HG02885 (cell line): ENCODE results near the gene DDX10.

Experiments
- ATAC-seq: cut with Tn5 transposase; IDR thresholded peaks from one replicate; pipeline ENCODE4 v1.9.1; 2021; ENCODE audit warnings: mild to moderate bottlenecking; ENCODE audit not compliant: unreplicated experiment, poor library complexity

Gene DDX10

DNA sequence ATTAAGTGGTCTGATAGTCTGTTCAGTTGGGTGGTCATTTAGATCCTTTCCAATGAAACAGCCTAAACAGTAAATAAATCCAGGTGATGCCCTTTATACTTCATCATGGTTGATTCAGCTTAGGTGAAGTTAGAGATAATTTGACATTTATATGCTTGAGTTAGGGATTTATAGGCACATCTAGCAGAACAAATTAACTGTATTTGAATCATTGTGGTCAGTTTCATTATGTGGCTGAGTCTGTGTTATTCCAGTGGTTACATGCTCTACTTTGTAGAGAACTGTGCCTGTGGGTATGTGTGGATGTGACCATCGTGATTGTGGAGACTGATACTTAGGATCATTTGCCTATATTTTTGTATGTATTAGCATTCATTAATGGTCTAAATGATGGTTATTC is 194.6 kb downstream of the DDX10 start:
- no peak for ATAC-seq

- no peak for ATAC-seq
Measured at GRCh38 chr11:108863528-108863927, 198.7 kb downstream of the DDX10 start.

DNA sequence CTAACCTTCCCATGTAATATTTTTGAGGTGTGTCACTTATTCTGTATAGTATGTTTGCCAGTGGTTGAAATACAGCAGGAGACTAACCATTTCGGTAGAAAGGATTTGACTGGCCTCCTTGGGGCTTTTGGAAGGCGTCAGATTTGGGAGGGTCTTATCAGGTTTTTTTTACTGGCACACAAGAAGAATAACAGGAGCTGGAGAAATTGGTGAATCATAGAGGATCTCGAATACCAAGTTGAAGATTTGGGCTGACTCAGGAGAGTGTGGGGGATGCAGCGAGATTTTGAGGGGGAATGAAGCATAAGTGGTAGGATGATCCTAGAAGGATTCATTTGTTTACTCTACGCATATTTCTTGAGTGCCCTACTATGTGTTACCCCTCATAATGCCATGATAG is 200.5 kb downstream of the DDX10 start:
- ATAC-seq, result no peak

GRCh38 chr11:108866781-108867180 is 201.9 kb downstream of the DDX10 start:
- no peak for ATAC-seq

DNA sequence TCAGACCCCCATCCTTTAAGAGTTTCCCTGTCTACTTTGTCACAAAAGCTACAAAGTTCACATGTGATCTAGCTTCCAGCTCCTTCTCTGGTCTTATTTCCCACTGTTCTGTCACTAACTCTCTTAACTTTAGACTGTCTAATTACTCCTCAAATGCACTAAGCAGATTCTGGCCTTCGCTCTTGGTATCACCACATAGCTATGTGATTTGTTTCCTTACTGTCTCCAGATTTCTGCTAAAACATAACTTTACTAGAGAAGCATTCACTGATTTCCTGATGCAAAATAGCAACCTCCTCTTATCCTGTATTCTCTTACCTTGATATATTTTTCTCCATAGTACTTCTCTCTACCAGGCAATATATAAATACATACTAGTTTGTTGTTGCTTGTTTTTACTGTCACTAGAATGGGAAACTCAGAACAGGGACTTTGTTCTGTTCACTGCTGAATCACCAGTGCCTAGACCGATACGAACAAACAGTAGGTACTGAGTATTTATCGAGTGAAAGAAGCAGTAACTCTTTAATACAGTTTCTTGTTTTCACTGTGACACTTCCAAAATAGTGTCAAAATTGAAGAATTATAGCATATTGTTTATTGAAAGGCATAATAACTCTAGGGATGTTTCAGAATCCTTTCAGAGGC is 205.6 kb downstream of the DDX10 start:
- ATAC-seq, result no peak

DNA sequence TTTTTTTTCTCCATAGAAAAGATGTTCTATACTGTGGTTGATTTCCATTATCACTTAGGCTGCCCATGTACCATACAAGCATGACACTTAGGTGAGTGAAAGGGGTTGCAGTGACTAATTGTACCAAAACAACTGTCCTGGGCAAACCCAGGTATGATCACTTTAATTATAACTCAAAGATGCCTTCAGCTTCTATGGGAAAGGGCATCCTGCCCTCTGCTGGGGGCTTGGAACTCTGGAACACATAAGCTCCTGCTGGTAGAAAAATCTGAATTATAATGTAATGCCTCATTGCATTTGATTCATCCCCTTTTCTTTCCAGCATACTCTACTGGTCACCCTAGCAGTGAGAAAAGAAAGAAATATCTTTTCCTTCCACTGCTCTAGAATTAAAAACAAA is 206.3 kb downstream of the DDX10 start:
- no peak for ATAC-seq

DNA sequence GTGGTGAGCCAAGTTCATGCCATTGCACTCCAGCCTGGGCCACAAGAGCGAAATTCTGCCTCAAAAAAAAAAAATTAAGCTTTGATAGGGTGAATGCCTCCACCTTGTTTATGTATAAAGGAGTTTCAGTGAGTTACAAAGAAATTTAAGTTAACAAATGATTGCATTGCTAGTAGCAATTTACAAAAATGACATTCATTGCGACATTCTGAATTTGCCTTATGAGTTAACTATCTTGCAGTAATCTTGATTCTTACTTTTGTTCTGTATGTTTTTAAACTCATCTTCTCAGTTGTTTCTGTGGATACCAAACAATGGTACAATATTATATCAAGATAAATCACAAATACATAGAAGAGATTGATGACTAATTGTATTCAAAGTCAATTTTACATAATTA is 207.0 kb downstream of the DDX10 start:
- no peak for ATAC-seq

DNA sequence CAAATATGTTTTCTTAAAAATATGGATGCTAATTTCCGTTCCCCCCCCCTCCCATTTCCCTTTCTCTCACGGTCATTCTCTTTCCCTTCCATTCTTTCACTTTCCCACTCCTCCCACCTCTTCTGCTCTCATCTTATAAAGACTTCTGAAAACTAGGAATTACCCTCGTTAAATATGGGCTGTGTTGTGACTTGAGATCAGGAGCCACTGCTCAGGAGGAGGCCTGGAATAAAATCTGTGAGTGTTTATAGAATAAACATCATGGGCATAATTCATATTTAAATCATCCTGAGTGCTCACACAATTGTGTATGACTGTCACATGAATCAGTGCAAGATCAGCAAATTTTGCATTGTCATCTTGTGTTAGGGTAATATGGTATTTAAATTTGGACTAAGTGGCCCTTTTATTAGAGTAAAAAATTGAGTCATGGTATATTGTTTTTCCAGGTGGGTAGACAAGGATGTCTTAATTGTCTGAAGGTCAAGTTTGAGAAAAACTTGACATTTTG is 208.0 kb downstream of the DDX10 start:
- ATAC-seq, result no peak

- no peak for ATAC-seq
Measured at GRCh38 chr11:108873310-108873709, 208.4 kb downstream of the DDX10 start.

- no peak for ATAC-seq
Measured at GRCh38 chr11:108873941-108874340, 209.1 kb downstream of the DDX10 start.

DNA sequence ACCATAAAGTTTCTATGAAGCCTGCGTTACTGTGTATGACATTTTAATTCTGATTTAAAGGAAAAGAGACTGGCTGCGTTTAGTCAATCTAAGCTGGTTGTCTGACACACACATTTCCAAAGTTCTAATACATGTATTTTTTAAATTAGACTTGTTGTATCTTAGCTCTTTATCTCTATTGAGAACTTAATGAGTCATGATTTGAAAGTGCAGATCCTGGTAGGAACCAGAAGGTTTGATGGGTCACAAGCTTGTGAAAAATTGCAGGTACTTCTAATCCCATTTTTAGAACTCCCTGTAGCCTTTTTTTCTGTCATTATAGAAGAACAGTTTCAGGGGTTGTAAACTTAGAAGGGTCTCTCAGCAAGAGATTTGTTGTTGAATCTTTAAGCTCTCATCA is 210.3 kb downstream of the DDX10 start:
- no peak for ATAC-seq

- no peak for ATAC-seq
Measured at GRCh38 chr11:108877178-108877577, 212.3 kb downstream of the DDX10 start.

DNA sequence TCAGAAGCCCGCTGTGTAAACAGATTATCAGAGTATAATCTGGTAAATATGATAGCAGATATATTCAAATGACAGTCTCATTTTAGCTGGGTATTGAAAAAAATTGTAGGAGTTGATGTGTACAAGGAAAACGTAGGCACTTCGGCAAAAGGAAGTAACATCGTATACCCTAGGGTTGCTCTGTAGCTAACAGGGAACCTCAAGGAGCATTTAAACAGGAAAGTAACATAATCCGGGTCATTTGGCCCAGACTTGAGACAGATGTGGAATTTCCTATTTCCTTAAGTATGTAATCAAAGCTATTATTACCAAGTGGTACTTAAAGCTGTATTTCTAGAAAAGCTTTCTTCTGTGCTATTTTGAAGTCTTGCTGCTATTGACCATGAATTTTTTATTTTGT is 215.6 kb downstream of the DDX10 start:
- no peak for ATAC-seq

DNA sequence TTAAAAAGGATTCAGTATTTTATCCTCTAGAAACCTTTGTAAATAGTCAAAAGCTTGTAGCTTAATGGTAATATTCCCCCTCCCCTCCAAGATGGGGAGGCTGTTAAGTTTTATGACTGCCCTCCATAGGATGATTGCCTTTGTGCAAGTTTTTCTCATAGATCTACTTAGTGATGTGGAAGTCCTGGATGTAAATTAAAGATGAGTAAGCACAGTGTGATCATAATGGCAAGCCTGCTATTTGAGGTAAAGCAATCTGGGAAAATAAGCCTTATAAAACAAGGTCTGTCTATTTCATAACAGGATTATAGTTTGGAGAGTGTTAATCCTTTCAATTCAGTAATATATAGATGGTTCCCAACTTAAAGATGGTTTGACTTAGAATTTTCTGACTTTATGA is 216.3 kb downstream of the DDX10 start:
- no peak for ATAC-seq

DNA sequence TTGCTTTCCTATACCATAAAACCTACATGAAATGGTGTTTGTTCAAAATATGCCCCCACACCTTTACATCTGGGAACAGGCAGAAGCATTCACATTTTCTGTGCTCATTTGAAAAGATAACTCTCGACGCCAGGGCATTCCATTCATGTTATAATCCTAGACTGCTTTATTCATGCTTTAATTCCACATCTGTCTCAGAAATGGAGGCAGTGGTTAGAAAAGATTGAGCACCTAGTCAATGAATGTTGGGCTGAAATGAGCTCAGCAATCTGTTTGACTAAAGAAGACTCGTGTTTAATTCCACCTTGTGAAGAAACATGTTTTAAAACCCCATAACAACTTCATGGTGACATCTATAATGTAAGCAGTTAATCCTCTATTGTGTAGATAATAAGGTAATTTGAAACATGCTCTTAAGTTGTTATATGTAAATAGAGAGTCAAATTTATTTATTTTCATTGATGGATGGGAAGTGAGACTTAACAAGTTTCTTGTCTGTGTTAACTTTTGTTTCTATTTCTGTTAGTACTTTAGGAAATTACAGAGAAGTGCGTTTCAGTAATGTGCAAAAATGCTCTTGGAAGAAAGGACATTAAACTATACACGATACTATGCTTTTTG is 217.5 kb downstream of the DDX10 start:
- ATAC-seq, result no peak

- no peak for ATAC-seq
Measured at GRCh38 chr11:108886005-108886659, 221.3 kb downstream of the DDX10 start.

- ATAC-seq, result no peak
Measured at GRCh38 chr11:108886660-108887009, 221.8 kb downstream of the DDX10 start.

DNA sequence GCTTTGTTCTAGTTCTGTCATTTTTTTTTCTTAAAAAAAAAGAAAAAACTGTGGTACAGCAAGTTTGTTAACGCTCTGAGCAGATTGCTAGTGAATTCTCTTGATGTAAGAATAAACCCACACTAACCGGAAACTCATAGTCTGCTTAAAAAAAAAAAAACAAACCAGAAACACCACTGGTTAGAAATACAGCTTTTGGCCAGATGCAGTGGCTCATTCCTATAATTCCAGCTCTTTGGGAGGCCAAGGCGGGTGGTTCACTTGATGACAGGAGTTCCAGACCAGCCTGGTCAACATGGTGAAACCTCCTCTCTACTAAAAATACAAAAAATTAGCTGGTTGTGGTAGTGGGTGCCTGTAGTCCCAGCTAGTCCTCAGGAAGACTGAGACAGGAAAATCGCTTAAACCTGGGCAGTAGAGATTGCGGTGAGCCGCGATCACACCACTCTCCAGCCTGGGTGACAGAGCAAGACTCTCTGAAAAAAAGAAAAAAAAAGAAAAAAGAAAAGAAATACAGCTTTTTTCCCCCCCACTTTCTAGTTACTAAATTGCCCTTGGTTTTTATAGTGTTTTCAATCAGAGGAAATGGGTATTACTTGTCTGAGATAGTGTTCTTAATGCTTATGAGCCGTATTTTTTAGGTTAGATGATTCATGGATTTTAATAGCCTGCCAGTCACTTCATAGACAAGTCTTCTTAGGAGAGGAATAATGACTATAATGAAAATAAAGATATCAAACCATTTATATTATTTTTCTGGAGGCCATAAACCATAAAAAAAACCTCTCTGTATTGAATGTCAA is 222.8 kb downstream of the DDX10 start:
- ATAC-seq, result no peak

DNA sequence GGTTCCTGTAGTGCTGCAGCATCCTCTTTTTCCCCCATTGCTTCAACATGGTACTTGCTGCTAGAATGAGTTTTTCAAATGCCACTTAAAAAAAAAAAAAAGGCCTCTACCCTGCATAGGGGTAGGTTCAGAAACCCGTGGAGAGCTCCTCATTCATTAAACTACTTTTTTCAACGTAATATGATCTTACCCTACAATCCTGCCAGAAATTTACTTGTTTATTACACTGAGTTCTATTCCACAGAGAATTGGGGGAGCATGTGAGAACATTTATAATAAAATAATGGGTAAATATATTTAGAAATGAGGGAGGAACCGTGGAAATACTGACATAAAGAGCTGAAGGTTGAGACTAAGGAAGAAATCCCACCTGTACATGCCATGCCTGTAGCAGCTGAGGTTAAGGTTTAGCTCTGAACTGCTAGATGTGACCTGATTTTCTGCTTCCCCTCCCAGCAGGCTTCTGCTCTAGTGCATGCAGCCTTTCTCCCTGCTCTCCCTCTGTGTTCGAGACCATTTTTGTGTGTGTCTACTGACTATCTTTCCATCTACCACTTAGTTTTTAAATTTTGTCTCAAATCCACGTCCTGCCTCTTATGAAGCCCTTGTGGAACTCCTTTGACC is 225.7 kb downstream of the DDX10 start:
- no peak for ATAC-seq

DNA sequence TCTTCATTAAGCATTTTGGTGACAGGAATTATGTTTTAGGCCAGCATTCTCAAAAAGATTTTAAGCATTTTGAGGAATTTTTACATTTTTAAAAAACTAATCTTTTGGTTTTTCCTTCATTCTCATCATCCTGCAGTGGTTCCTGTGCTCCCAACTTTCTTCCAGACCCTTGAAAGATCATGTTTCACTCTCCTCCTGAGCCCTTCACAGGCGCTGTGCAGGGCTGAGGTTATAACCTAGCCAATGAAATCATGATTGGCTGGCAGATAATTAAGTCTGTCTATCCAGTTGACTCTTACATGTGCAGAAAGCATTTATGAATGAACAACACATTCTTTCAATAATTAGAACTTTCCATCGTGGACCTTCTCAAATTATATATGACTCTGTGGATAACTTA is 226.3 kb downstream of the DDX10 start:
- no peak for ATAC-seq
